H9 (cell line): Measurements from ENCODE around the gene SCGN. TPM values are rescaled to one million over a fixed set of nuclear protein-coding genes. Genes with fewer than 3 reads are reported as not detected.

Experiments used
- DNase-seq: peaks from one replicate; pipeline ENCODE4 v3.0.0-alpha.2; 2017
- H2AFZ ChIP-seq: one replicate; pipeline ENCODE4 v1.6.1; 2013; ENCODE audit warnings: mild to moderate bottlenecking, low read length, control low read depth, moderate library complexity
- H2AK5ac ChIP-seq: 2 replicates; pipeline ENCODE4 v1.6.1; 2013; ENCODE audit warnings: low read length, control low read depth, mixed read lengths; ENCODE audit not compliant: insufficient read length
- H2BK120ac ChIP-seq: one replicate; pipeline ENCODE4 v1.6.1; 2013; ENCODE audit warnings: low read depth, mild to moderate bottlenecking, low read length, control low read depth, inconsistent platforms; ENCODE audit not compliant: poor library complexity, severe bottlenecking
- H2BK12ac ChIP-seq: 2 replicates; pipeline ENCODE4 v1.6.1; 2013; ENCODE audit warnings: low read length, control low read depth, mixed read lengths, low read depth; ENCODE audit not compliant: insufficient read length
- H2BK15ac ChIP-seq: 2 replicates; pipeline ENCODE4 v1.6.1; 2013; ENCODE audit warnings: low read depth, low read length, control low read depth
- H2BK20ac ChIP-seq: one replicate; pipeline ENCODE4 v1.6.1; 2013; ENCODE audit warnings: low read depth, mild to moderate bottlenecking, low read length, control low read depth, inconsistent platforms; ENCODE audit not compliant: poor library complexity, severe bottlenecking
- H2BK5ac ChIP-seq: 2 replicates; pipeline ENCODE4 v1.6.1; 2013; ENCODE audit warnings: low read length, control low read depth, mixed read lengths; ENCODE audit not compliant: insufficient read length
- H3K14ac ChIP-seq: 2 replicates; pipeline ENCODE4 v1.6.1; 2013; ENCODE audit warnings: low read length, control low read depth; ENCODE audit not compliant: insufficient read depth
- H3K18ac ChIP-seq: 2 replicates; pipeline ENCODE4 v1.6.1; 2013; ENCODE audit warnings: low read depth, mild to moderate bottlenecking, mixed read lengths, low read length, control low read depth; ENCODE audit not compliant: insufficient read length
- H3K23ac ChIP-seq: 2 replicates; pipeline ENCODE4 v1.6.1; 2013; ENCODE audit warnings: low read length, control low read depth, mixed read lengths, low read depth; ENCODE audit not compliant: insufficient read length
- H3K23me2 ChIP-seq: 2 replicates; pipeline ENCODE4 v1.6.1; 2013; ENCODE audit warnings: low read depth, mild to moderate bottlenecking, mixed read lengths, low read length, control low read depth; ENCODE audit not compliant: insufficient read length, poor library complexity, severe bottlenecking
- H3K27ac ChIP-seq: 2 replicates; pipeline ENCODE4 v1.5.1; 2013; ENCODE audit warnings: low read length, control low read depth, mixed read lengths, low read depth; ENCODE audit not compliant: insufficient read length
- H3K27me3 ChIP-seq: 2 replicates; pipeline ENCODE4 v1.6.1; 2013; ENCODE audit warnings: low read length, control low read depth, inconsistent platforms; ENCODE audit not compliant: insufficient read depth
- H3K4ac ChIP-seq: 2 replicates; pipeline ENCODE4 v1.6.1; 2013; ENCODE audit warnings: low read depth, mild to moderate bottlenecking, control low read depth, inconsistent platforms, low read length, moderate library complexity
- H3K4me1 ChIP-seq: 2 replicates; pipeline ENCODE4 v1.6.1; 2013; ENCODE audit warnings: low read length, control low read depth, inconsistent platforms; ENCODE audit not compliant: insufficient read depth
- H3K4me2 ChIP-seq: 2 replicates; pipeline ENCODE4 v1.6.1; 2013; ENCODE audit warnings: low read length, control low read depth, mixed read lengths; ENCODE audit not compliant: insufficient read length, insufficient read depth
- H3K56ac ChIP-seq: 2 replicates; pipeline ENCODE4 v1.6.1; 2013; ENCODE audit warnings: low read depth, mild to moderate bottlenecking, mixed read lengths, low read length, control low read depth; ENCODE audit not compliant: insufficient read length
- H3K79me1 ChIP-seq: 2 replicates; pipeline ENCODE4 v1.6.1; 2013; ENCODE audit warnings: low read depth, mild to moderate bottlenecking, moderate library complexity, low read length, control low read depth, inconsistent platforms; ENCODE audit not compliant: insufficient read depth, poor library complexity, severe bottlenecking
- H3K79me2 ChIP-seq: 2 replicates; pipeline ENCODE4 v1.6.1; 2013; ENCODE audit warnings: low read length, control low read depth, inconsistent platforms; ENCODE audit not compliant: insufficient read depth
- H3K9ac ChIP-seq: 2 replicates; pipeline ENCODE4 v1.6.1; 2013; ENCODE audit warnings: low read length, control low read depth, mixed read lengths; ENCODE audit not compliant: insufficient read length; ENCODE audit errors: extremely low read depth
- H3K9me3 ChIP-seq: one replicate; pipeline ENCODE4 v1.6.1; 2013; ENCODE audit warnings: low read depth, low read length, inconsistent platforms; ENCODE audit not compliant: control insufficient read depth
- H3T11ph ChIP-seq: one replicate; pipeline ENCODE4 v1.6.1; 2013; ENCODE audit warnings: mild to moderate bottlenecking, low read length, control low read depth, inconsistent platforms
- H4K20me1 ChIP-seq: one replicate; pipeline ENCODE4 v1.6.1; 2013; ENCODE audit not compliant: control insufficient read depth, insufficient read length, insufficient read depth
- H4K5ac ChIP-seq: 2 replicates; pipeline ENCODE4 v1.6.1; 2013; ENCODE audit warnings: low read depth, mild to moderate bottlenecking, mixed read lengths, low read length, control low read depth; ENCODE audit not compliant: insufficient read length
- H4K8ac ChIP-seq: replicated peaks from 2 replicates; pipeline ENCODE4 v1.6.1; 2013; ENCODE audit warnings: low read length, control low read depth, mixed read lengths, low read depth; ENCODE audit not compliant: insufficient read length
- H4K91ac ChIP-seq: 2 replicates; pipeline ENCODE4 v1.6.1; 2013; ENCODE audit warnings: low read depth, mild to moderate bottlenecking, moderate library complexity, mixed read lengths, low read length, control low read depth; ENCODE audit not compliant: insufficient read length
- H3K27ac Mint-ChIP-seq, 3 experiments: 2 replicates in 2 of 3; 3 replicates in 1 of 3; pipeline ENCODE4 v1.8.0; 2020 to 2021; ENCODE audit warnings: mixed read lengths in 3 of 3, mild to moderate bottlenecking in 1 of 3, moderate library complexity in 1 of 3
- H3K27me3 Mint-ChIP-seq: 2 replicates; pipeline ENCODE4 v1.8.0; 2021; ENCODE audit warnings: low read depth, mild to moderate bottlenecking, moderate library complexity, mixed read lengths
- H3K36me3 Mint-ChIP-seq, 3 experiments: 2 replicates in 2 of 3; 3 replicates in 1 of 3; pipeline ENCODE4 v1.8.0; 2020 to 2021; ENCODE audit warnings: low read depth in 3 of 3, mixed read lengths in 3 of 3; ENCODE audit not compliant: insufficient read depth in 1 of 3
- H3K4me1 Mint-ChIP-seq, 2 experiments: 2 replicates each; pipeline ENCODE4 v1.8.0; 2020; ENCODE audit warnings: mixed read lengths in 2 of 2
- H3K4me3 Mint-ChIP-seq, 2 experiments: 2 replicates in 1 of 2; 3 replicates in 1 of 2; pipeline ENCODE4 v1.8.0; 2020 to 2021; ENCODE audit warnings: mild to moderate bottlenecking in 2 of 2, mixed read lengths in 2 of 2, moderate library complexity in 1 of 2
- H3K9me3 Mint-ChIP-seq, 2 experiments: 2 replicates in 1 of 2; 3 replicates in 1 of 2; pipeline ENCODE4 v1.8.0; 2020; ENCODE audit warnings: mild to moderate bottlenecking in 2 of 2, mixed read lengths in 2 of 2, moderate library complexity in 1 of 2
- CTCF ChIP-seq: fragments of 200-600 bp; sonication (generic); conservative IDR thresholded peaks from 3 replicates; pipeline ENCODE4 v1.8.0; 2021; ENCODE audit warnings: antibody characterized with exemption, mild to moderate bottlenecking
- WGBS: extraction: QIAGEN DNeasy Blood & Tissue Kit; methylation state at CpG from one replicate; pipeline ENCODE4 v1.1.7; 2013; ENCODE audit warnings: missing lambda C conversion rate, low lambda C conversion rate, mixed read lengths; ENCODE audit not compliant: insufficient read length; ENCODE audit errors: extremely low coverage; 5-methylcytosine and 5-hydroxymethylcytosine counted together
- total RNA-seq: library from RNA; stranded (reverse); gene quantifications from 2 replicates; pipeline ENCODE4 v1.2.1, GENCODE V29; 2021

SCGN gene
- total RNA-seq, 1 experiment from 2014 or later = not detected

- H3K23ac ChIP-seq = no peak overlapping the region
- no peaks in the 10 kb centered on the region for H3K9me3 ChIP-seq
- no peak overlapping the region for H3K4ac ChIP-seq
- H3K27me3 Mint-ChIP-seq = peaks cover 1% of the 10 kb centered on the region; the same call in 1 of the 2 replicates
- H3K27me3 ChIP-seq = no peaks in the 10 kb centered on the region
- H3K9ac ChIP-seq = no peak overlapping the region
- H3K9me3 Mint-ChIP-seq = no peaks in the 10 kb centered on the region
- no peaks in the 10 kb centered on the region for H3K79me2 ChIP-seq
- TF ChIP-seq CTCF = peak; percentile 41; the same call in 2 of the 3 replicates
- WGBS = no CpG with 5 or more reads among the region's 10 CpGs
- no peak overlapping the region for H2BK20ac ChIP-seq
- H4K91ac ChIP-seq = no peak overlapping the region
- no peak overlapping the region for H4K8ac ChIP-seq
- no peak overlapping the region for H2BK5ac ChIP-seq
- no peak overlapping the region for H3T11ph ChIP-seq
- H3K4me1 ChIP-seq = no peaks in the 10 kb centered on the region
- H2BK15ac ChIP-seq = no peak overlapping the region
- no peak overlapping the region for H2BK120ac ChIP-seq
- no peak overlapping the region for H4K5ac ChIP-seq
- H3K79me1 ChIP-seq = no peaks in the 10 kb centered on the region
- no peak overlapping the region for H3K56ac ChIP-seq
- H3K4me1 Mint-ChIP-seq = no peaks in the 10 kb centered on the region
- no peak overlapping the region for H3K27ac Mint-ChIP-seq
- H2AFZ ChIP-seq = no peak overlapping the region
- H3K18ac ChIP-seq = no peak overlapping the region
- H3K36me3 Mint-ChIP-seq = no peaks in the 10 kb centered on the region
- H3K4me2 ChIP-seq = no peak overlapping the region
- no peak overlapping the region for H3K4me3 Mint-ChIP-seq
- H3K23me2 ChIP-seq = no peaks in the 10 kb centered on the region
- no peak overlapping the region for H3K14ac ChIP-seq
- no peak overlapping the region for H2AK5ac ChIP-seq
- H2BK12ac ChIP-seq = no peak overlapping the region
- H3K27ac ChIP-seq = no peak overlapping the region
- DNase-seq = no peak
- H4K20me1 ChIP-seq = no peaks in the 10 kb centered on the region
These were observed 57.7 kb downstream of the SCGN start for GRCh38 chr6:25709761-25710160.
